ENCODE measurements around the gene PCSK5. TPM values are rescaled to one million over a fixed set of nuclear protein-coding genes. Genes with fewer than 3 reads are reported as not detected.

PCSK5 gene
- total and polyA plus RNA-seq, 2 donors (not counting 1 experiment from before 2014, with no cell fraction given), result 0.09 TPM; not detected in 1

DNA sequence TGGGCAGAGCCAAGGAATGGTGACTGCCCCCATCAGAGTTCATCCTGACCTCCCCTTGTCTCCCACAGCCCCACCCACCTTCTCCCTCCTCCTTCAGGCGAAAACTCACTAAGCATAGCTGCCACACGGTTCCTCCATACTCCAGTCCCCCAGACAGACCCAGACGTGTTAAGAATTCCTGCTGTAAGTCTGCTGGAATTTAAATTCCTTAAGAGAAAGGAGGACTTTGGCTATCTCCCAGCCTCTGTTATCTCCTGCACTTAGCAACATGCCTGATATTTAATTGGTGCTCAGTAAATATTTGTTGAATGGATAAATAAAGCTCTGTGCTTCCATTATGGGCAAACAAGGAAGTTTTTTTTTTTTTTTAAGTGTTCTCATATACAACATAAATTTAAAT lies 290.1 kb downstream of the PCSK5 start:
- H3K27ac Mint-ChIP-seq, result no peak overlapping the region
- Histone ChIP-seq H3K27me3 (replicated peaks in 1 of 4; ENCODE audit: control extremely low read depth in 1 of 4, control insufficient read depth in 3 of 4, insufficient read depth in 4 of 4, low read length in 3 of 4) (no peaks in the 10 kb centered on the region), H3K9ac (ENCODE audit: low read length) (no peak overlapping the region), H4K20me1 (ENCODE audit: control insufficient read depth, insufficient read depth, low read length, poor library complexity, severe bottlenecking) (no peaks in the 10 kb centered on the region), H3K9me3 (ENCODE audit: control extremely low read depth in 1 of 3, control insufficient read depth in 2 of 3, insufficient read depth in 1 of 3, low read length in 2 of 3) (peaks cover 0 to 3% (median 0%) of the 10 kb centered on the region in 3 donors), H3K4me1 (ENCODE audit: control insufficient read depth in 2 of 2, insufficient read depth in 2 of 2, low read length in 2 of 2) (no peaks in the 10 kb centered on the region), H3K4me2 (replicated peaks; ENCODE audit: low read depth, low read length, poor library complexity, severe bottlenecking) (no peak overlapping the region), H3K36me3 (replicated peaks in 1 of 2; ENCODE audit: control extremely low read depth in 1 of 2, control insufficient read depth in 1 of 2, extremely low read depth in 1 of 2, insufficient read depth in 2 of 2, low read length in 1 of 2) (no peaks in the 10 kb centered on the region), H3K4me3 (ENCODE audit: control extremely low read depth in 1 of 5, extremely low read depth in 1 of 5, insufficient read depth in 1 of 5, low read depth in 2 of 5, low read length in 4 of 5) (no peak overlapping the region), H3K27ac (ENCODE audit: low read length in 2 of 2) (no peak overlapping the region), H3K79me2 (ENCODE audit: control insufficient read depth, insufficient read depth, low read length) (no peaks in the 10 kb centered on the region), H2AFZ (ENCODE audit: insufficient read depth, low read depth, low read length, poor library complexity, severe bottlenecking) (no peak overlapping the region)
- intact Hi-C loops (cut with micrococcal nuclease), result no loop called here
- no CpG with 5 or more reads among the region's 3 CpGs for WGBS (ENCODE audit: insufficient coverage)
- no peaks in the 10 kb centered on the region for H3K9me3 Mint-ChIP-seq (ENCODE audit: insufficient read depth)
- no peak overlapping the region for H3K4me3 Mint-ChIP-seq
- ATAC-seq (ENCODE audit: low read depth), result no peak
- no peaks in the 10 kb centered on the region for H3K4me1 Mint-ChIP-seq
- DNase-seq, result no peak
- ChIA-PET POLR2A (no interaction called here), CTCF (no interaction called here)
- H3K27me3 Mint-ChIP-seq, result no peaks in the 10 kb centered on the region
- TF ChIP-seq CTCF (IDR thresholded peaks at IDR 0.05) (no peak), EZH2 (IDR thresholded peaks at IDR 0.05; ENCODE audit: borderline replicate concordance, insufficient read depth, low read depth, low read length, poor library complexity, severe bottlenecking) (no peak)

GRCh38 chr9:76181020-76181641 lies 290.7 kb downstream of the PCSK5 start:
- intact Hi-C loops (cut with micrococcal nuclease), result no loop called here

More at GRCh38 chr9:76181020-76181641, 290.7 kb downstream of the PCSK5 start:
- H4K20me1 ChIP-seq (ENCODE audit: control insufficient read depth, insufficient read depth, low read length, poor library complexity, severe bottlenecking), result no peaks in the 10 kb centered on the region
- CTCF ChIA-PET, result interaction anchor here (0.5 kb wide), 1 partner anchor 113 kb away, joined by 4 read pairs; no protein-coding TSS in a partner anchor
- H3K4me3 Mint-ChIP-seq, result no peak overlapping the region
- no peak for DNase-seq
- no peaks in the 10 kb centered on the region for H3K9me3 Mint-ChIP-seq (ENCODE audit: insufficient read depth)
- no peak overlapping the region for H3K4me3 ChIP-seq (ENCODE audit: control extremely low read depth in 1 of 5, extremely low read depth in 1 of 5, insufficient read depth in 1 of 5, low read depth in 2 of 5, low read length in 4 of 5)
- no peaks in the 10 kb centered on the region for H3K27me3 ChIP-seq (replicated peaks in 1 of 4; ENCODE audit: control extremely low read depth in 1 of 4, control insufficient read depth in 3 of 4, insufficient read depth in 4 of 4, low read length in 3 of 4)
- no peaks in the 10 kb centered on the region for H3K36me3 ChIP-seq (replicated peaks in 1 of 2; ENCODE audit: control extremely low read depth in 1 of 2, control insufficient read depth in 1 of 2, extremely low read depth in 1 of 2, insufficient read depth in 2 of 2, low read length in 1 of 2)
- H3K9ac ChIP-seq (ENCODE audit: low read length), result no peak overlapping the region
- POLR2A ChIA-PET, result no interaction called here
- H2AFZ ChIP-seq (ENCODE audit: insufficient read depth, low read depth, low read length, poor library complexity, severe bottlenecking), result no peak overlapping the region
- TF ChIP-seq CTCF (IDR thresholded peaks at IDR 0.05) (no peak), EZH2 (IDR thresholded peaks at IDR 0.05; ENCODE audit: borderline replicate concordance, insufficient read depth, low read depth, low read length, poor library complexity, severe bottlenecking) (no peak)
- no peak overlapping the region for H3K4me2 ChIP-seq (replicated peaks; ENCODE audit: low read depth, low read length, poor library complexity, severe bottlenecking)
- H3K27me3 Mint-ChIP-seq, result no peaks in the 10 kb centered on the region
- H3K4me1 Mint-ChIP-seq, result no peaks in the 10 kb centered on the region
- no peak for ATAC-seq (ENCODE audit: low read depth)
- H3K27ac ChIP-seq (ENCODE audit: low read length in 2 of 2), result no peak overlapping the region
- WGBS (ENCODE audit: insufficient coverage), result 68% methylated on average over 4 of the region's 5 CpGs
- H3K4me1 ChIP-seq (ENCODE audit: control insufficient read depth in 2 of 2, insufficient read depth in 2 of 2, low read length in 2 of 2), result no peaks in the 10 kb centered on the region
- H3K79me2 ChIP-seq (ENCODE audit: control insufficient read depth, insufficient read depth, low read length), result no peaks in the 10 kb centered on the region
- H3K9me3 ChIP-seq (ENCODE audit: control extremely low read depth in 1 of 3, control insufficient read depth in 2 of 3, insufficient read depth in 1 of 3, low read length in 2 of 3), result peaks cover 0 to 3% (median 0%) of the 10 kb centered on the region in 3 donors
- no peak overlapping the region for H3K27ac Mint-ChIP-seq
